Urinary bladder (tissue), 4 donors: ENCODE measurements around the gene BICDL1. TPM values are rescaled to one million over a fixed set of nuclear protein-coding genes. Genes with fewer than 3 reads are reported as not detected.
"Not testable (repeated sequence)": the region's sequence is repeated elsewhere in the genome, so short reads cannot be mapped to it uniquely, and the experiment has no call there.

Experiments used
- DNase-seq: peaks from one replicate; pipeline ENCODE4 v3.0.0-alpha.2; 2015; ENCODE audit errors: extremely low spot score
- H3K27ac ChIP-seq: one replicate; pipeline ENCODE4 v1.5.1; 2013; ENCODE audit warnings: low read depth, mild to moderate bottlenecking, moderate library complexity
- H3K36me3 ChIP-seq: one replicate; pipeline ENCODE4 v1.6.1; 2013; ENCODE audit warnings: mild to moderate bottlenecking, moderate library complexity; ENCODE audit not compliant: insufficient read depth
- H3K4me1 ChIP-seq: one replicate; pipeline ENCODE4 v1.6.1; 2013; ENCODE audit warnings: mild to moderate bottlenecking, moderate library complexity; ENCODE audit not compliant: insufficient read depth
- H3K4me3 ChIP-seq: one replicate; pipeline ENCODE4 v1.5.1; 2013; ENCODE audit warnings: low read depth, low read length
- WGBS: extraction: QIAGEN DNeasy Blood & Tissue Kit; methylation state at CpG from one replicate; pipeline ENCODE4 v1.1.7; 2013; 5-methylcytosine and 5-hydroxymethylcytosine counted together
- polyA plus RNA-seq: library from polyadenylated mRNA; stranded (reverse); fragments of 200-250 nt; gene quantifications from one replicate; pipeline ENCODE4 v1.2.3, GENCODE V29; 2013
- total RNA-seq: library from RNA; depleted of rRNA; stranded (reverse); fragments of >200 nt; gene quantifications from one replicate; pipeline ENCODE4 v1.2.3, GENCODE V29; 2014
- donor health status: healthy with polysubstance abuse.
- donor health status: healthy.

The BICDL1 gene
- total and polyA plus RNA-seq, 2 donors: 1.1 to 2.4 TPM

GRCh38 chr12:120013659-120014380 is 24.8 kb downstream of the BICDL1 start:
- Histone ChIP-seq H3K27ac (no peak overlapping the region), H3K36me3 (no peaks in the 10 kb centered on the region), H3K4me1 (no peaks in the 10 kb centered on the region), H3K4me3 (no peak overlapping the region)
- DNase-seq: no peak
- WGBS: 74% methylated on average over 9 of the region's 9 CpGs

GRCh38 chr12:120014381-120014735 is 25.3 kb downstream of the BICDL1 start:
- H3K4me3 ChIP-seq: not testable (repeated sequence)
- 91% methylated on average over 11 of the region's 11 CpGs for WGBS

GRCh38 chr12:120015313-120015712 is 26.3 kb downstream of the BICDL1 start:
- Histone ChIP-seq H3K27ac (no peak overlapping the region), H3K4me1 (no peaks in the 10 kb centered on the region), H3K36me3 (no peaks in the 10 kb centered on the region), H3K4me3 (no peak overlapping the region)
- DNase-seq: no peak
- WGBS: 64% methylated on average over 3 of the region's 3 CpGs

More at GRCh38 chr12:120014381-120014735, 25.3 kb downstream of the BICDL1 start:
- not testable (repeated sequence) for H3K27ac ChIP-seq, H3K4me1 ChIP-seq, DNase-seq, H3K36me3 ChIP-seq

DNA sequence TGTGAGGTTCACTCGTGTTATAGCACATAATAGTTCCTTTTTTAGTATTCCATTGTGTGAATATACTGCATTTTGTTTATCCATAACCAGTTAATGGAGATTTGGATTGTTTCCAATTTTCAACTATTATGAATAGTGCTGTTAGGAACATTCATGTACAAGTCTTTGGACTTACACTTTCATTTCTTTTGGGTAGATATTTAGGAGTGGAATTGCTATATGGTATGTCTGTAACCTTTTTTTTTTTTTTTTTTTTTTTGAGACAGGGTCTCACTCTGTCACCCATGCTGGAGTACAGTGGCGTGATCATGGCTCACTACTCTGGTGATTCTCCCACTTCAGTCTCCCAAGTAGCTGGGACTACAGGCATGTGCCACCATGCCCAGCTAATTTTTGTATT is 27.2 kb downstream of the BICDL1 start:
- not testable (repeated sequence) for DNase-seq, H3K36me3 ChIP-seq, H3K27ac ChIP-seq, H3K4me1 ChIP-seq, H3K4me3 ChIP-seq
- 75% methylated on average over 2 of the region's 2 CpGs for whole genome bisulfite sequencing

GRCh38 chr12:120019197-120019596 is 30.2 kb downstream of the BICDL1 start:
- H3K36me3 ChIP-seq: no peaks in the 10 kb centered on the region
- no peaks in the 10 kb centered on the region for H3K4me1 ChIP-seq
- H3K27ac ChIP-seq: no peak overlapping the region
- DNase-seq: no peak
- no peak overlapping the region for H3K4me3 ChIP-seq

GRCh38 chr12:120019938-120020337 is 30.9 kb downstream of the BICDL1 start:
- Histone ChIP-seq H3K27ac (no peak overlapping the region), H3K4me1 (no peaks in the 10 kb centered on the region), H3K4me3 (no peak overlapping the region), H3K36me3 (no peaks in the 10 kb centered on the region)
- 82% methylated on average over 5 of the region's 5 CpGs for WGBS
- no peak for DNase-seq

DNA sequence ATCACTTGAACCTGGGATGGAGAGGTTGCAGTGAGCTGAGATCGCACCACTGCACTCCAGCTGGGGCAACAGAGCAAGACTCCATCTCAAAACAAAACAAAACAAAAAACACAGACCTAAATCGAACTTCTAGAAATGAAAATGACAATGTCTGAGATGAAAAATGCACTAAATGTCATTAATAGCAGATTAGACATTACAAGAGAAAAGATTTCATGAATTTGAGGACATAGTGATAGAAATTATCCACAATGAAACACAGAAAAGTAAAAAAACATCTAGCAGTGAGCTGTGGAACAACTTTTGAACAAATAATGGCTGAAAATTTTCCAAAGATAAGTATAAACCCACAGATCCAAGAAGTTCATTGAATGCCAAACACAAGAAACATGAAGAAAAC is 35.2 kb downstream of the BICDL1 start:
- no peak overlapping the region for H3K27ac ChIP-seq
- no peak overlapping the region for H3K4me3 ChIP-seq
- no peaks in the 10 kb centered on the region for H3K36me3 ChIP-seq
- no peak for DNase-seq
- no peaks in the 10 kb centered on the region for H3K4me1 ChIP-seq
- WGBS: 69% methylated on average over 2 of the region's 2 CpGs

DNA sequence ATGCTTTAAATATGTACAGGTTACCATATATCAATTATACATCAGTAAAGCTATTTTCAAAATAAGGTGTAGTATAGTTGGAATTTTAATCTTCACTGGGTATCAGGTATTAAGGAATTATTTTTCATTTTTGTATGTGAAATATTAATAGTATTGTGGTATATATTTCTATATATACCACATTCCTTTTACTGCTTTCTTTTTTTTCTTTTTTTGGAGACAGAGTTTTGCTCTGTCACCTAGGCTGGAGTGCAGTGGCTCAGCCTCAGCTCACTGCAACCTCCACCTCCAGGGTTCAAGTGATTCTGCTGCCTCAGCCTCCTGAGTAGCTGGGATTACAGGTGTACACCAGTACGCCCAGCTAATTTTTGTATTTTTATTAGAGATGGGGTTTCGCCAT is 36.6 kb downstream of the BICDL1 start:
- Histone ChIP-seq H3K4me3 (no peak overlapping the region), H3K4me1 (no peaks in the 10 kb centered on the region), H3K27ac (no peak overlapping the region), H3K36me3 (no peaks in the 10 kb centered on the region)
- 89% methylated on average over 2 of the region's 2 CpGs for WGBS
- no peak for DNase-seq

DNA sequence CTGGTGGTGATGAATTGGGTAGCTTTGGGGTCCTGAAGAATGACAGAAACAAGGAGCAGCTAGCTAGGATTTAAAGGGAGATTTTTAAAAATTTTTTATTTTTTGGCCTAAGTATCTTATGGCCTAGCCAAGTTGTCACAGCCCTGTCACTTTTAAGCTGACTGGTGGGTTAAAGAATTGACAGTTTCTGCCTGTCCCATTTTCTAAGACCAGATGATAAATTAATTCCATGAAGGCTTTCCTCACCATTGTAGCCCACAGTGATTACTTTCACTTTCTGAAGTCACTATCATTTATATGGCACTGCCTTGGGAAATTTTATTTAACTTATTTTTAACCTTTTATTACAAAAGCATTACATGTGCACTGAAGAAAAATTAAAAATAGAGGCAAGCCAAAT is 43.2 kb downstream of the BICDL1 start:
- no peaks in the 10 kb centered on the region for H3K4me1 ChIP-seq
- no peak for DNase-seq
- H3K36me3 ChIP-seq: no peaks in the 10 kb centered on the region
- no peak overlapping the region for H3K4me3 ChIP-seq
- no peak overlapping the region for H3K27ac ChIP-seq

GRCh38 chr12:120037851-120038250 is 48.8 kb downstream of the BICDL1 start:
- 76% methylated on average over 2 of the region's 2 CpGs for WGBS
- no peak for DNase-seq
- no peaks in the 10 kb centered on the region for H3K4me1 ChIP-seq

DNA sequence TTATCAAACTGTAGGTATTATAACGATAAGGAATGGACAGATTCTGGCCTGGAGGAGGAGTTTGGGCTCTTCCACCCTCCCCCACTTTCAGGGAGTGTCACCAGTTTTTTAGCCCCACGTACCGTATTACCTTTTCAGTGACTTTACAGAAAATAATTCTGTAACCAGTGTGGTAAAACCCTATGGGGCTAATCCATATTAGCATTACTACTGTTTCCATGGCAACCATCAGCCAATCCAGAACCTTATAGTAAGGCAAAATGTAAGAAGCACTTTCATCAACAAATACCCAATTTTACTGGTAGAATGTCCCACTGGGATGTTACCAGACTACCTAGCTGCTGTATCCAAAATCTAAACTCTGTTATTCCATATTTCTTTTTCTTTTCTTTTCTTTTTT is 50.7 kb downstream of the BICDL1 start:
- H3K4me1 ChIP-seq: no peaks in the 10 kb centered on the region
- no peak overlapping the region for H3K4me3 ChIP-seq
- WGBS: 73% methylated on average over 3 of the region's 3 CpGs
- no peak overlapping the region for H3K27ac ChIP-seq
- H3K36me3 ChIP-seq: no peaks in the 10 kb centered on the region
- DNase-seq: no peak

More at GRCh38 chr12:120037851-120038250, 48.8 kb downstream of the BICDL1 start:
- Histone ChIP-seq H3K4me3 (no peak overlapping the region), H3K27ac (no peak overlapping the region), H3K36me3 (no peaks in the 10 kb centered on the region)

- H3K36me3 ChIP-seq: no peaks in the 10 kb centered on the region
- no peak for DNase-seq
- WGBS: 60% methylated on average over 11 of the region's 11 CpGs
- no peak overlapping the region for H3K27ac ChIP-seq
- H3K4me1 ChIP-seq: no peaks in the 10 kb centered on the region
- no peak overlapping the region for H3K4me3 ChIP-seq
Observed at GRCh38 chr12:120041386-120042231, 52.6 kb downstream of the BICDL1 start.

- not testable (repeated sequence) for H3K27ac ChIP-seq, DNase-seq, H3K4me3 ChIP-seq, H3K36me3 ChIP-seq, H3K4me1 ChIP-seq
- WGBS: 90% methylated on average over 3 of the region's 5 CpGs
Observed at GRCh38 chr12:120045367-120045766, 56.3 kb downstream of the BICDL1 start.

DNA sequence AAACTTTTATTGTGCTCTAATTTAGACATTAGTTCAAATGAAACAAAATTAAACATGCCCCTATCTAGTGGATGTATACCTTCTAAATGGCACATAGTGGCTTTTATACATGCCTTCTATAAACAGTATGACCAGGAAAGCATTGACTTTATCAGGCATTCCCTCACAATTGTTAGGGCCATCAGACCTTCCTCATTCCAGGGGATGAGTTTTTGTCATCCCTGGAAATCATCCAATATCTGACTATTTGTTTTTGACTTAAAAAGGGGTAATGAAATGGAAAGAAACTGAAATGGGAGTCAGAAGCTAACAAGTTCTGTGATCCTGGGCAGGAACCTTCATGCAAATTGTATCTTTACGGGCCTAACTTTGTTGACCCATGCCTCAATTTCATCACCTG is 58.0 kb downstream of the BICDL1 start:
- 85% methylated on average over 1 of the region's 1 CpG for WGBS

More for the DNA sequence above, 58.0 kb downstream of the BICDL1 start:
- no peak for DNase-seq
- H3K4me1 ChIP-seq: no peaks in the 10 kb centered on the region
- H3K27ac ChIP-seq: no peak overlapping the region
- no peak overlapping the region for H3K4me3 ChIP-seq
- H3K36me3 ChIP-seq: no peaks in the 10 kb centered on the region
